Activated effector memory CD4-positive, alpha-beta T cell treated with anti-CD3 and anti-CD28 coated beads, Interleukin-2, amount 50 U/mL, for 16 hours (primary cell): ENCODE results near the gene SHLD1.
"Not testable (repeated sequence)": the region's sequence is repeated elsewhere in the genome, so short reads cannot be mapped to it uniquely, and the experiment has no call there.

Source experiments
- DNase-seq: peaks from one replicate; pipeline ENCODE4 v3.0.0-alpha.2; 2020

SHLD1 gene

DNA sequence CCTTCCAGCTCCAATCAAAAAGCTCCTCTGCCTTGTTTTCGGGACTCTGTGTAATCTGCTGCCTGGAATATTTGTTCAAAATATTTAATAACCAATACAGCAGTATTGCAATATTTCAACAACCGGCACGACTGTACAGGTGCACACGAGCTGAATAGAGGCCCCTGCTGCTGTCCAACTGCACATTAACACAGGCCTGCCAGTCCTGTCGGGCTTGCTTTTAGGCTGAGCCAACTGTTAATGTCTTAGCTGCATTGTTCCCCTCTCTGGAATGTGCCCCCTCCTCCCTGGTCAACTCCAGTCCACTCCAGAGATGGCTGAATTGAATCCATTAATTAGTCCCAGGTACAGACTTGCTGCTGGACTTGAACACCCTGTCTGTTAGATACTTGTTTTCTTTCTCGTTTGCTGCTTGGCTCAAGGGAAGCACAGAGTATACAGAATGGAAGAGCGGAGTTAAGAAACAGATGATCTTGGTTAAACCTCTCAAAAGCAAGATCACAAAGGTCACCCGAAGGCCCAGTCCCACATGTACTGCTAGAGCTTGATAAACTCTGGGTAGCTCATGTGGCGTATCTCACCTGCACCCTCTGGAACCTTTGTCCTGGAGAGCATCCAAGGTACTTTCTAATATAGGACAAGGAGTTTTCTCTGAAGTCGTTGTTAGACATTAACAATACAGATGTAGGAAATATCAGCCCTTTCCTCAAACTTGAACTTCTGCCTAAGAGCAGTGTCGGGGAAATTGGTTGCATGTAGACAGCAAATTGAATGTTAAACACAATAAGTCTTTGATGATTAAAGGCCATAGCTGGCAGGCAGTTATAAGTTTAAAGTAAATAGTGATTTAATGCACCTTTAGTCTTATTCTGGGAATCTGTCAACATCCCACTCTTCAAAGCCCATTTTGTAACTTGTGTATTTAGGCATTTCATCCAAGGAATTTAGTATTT is 31.9 kb downstream of the SHLD1 start:
- no peak for DNase-seq

GRCh38 chr20:5784735-5785134 is 34.5 kb downstream of the SHLD1 start:
- no peak for DNase-seq

DNA sequence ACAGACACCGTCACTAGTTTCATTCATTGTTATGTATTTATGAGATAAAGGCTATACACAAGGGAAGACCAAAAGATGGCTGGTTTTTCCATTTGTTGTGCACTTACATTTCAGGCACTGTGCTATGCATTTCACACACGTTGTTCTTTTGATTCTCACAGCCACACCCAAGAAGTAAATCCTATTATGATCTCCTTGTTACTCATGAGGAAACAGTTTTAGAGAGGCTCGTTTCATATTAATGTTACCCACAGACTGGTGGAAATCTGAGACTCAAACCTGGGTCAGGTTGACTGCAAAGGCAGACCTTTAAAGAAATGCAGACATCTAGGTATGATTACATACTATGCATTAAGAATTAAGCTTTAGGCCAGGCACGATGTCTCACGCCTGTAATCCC is 34.9 kb downstream of the SHLD1 start:
- DNase-seq: no peak

GRCh38 chr20:5786930-5787795 is 37.0 kb downstream of the SHLD1 start:
- DNase-seq: no peak

GRCh38 chr20:5787796-5788165 is 37.6 kb downstream of the SHLD1 start:
- DNase-seq: no peak

DNA sequence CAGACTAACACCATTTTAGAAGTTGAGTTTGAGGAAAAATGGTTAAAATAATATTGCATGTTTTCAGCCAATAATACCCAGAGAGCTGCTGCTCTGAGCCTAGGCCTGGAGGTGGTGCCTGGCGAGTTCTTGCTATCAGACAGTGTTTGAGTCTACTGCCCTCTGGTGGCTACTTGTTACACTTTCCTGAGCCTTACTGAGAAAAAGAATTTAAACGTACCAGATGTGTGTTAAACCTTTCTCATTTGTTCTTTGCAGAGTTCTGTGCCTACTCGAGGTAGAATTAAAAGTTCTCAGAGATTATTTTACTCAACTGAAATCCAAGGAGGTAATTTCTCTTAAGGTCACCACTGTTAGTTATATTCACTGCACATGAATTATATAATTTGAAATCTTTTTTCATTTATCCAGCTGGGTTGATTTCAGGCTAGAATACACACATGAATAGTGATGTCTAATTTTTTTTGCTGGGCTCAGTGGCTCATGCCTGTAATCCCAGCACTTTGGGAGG is 38.2 kb downstream of the SHLD1 start:
- DNase-seq: peak; percentile 85

DNA sequence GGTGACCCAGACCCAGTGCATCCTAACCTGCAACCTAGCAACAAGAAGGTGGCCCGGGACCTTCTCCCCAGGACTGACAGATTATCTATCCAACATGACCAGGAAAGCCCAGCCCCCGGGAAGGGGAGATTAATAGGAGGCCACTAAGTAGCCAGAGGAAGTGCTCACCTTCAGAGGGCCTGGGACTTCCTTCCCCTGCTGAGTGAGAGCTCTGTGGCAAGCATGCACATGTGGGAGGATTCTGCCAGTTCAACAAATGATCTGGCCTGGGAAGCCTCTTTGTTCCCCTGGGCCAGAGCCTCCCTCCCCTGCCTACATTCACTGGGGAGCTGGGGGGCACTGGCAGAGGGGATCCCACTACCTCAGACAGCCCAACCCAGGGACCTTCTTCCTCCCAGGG is 39.6 kb downstream of the SHLD1 start:
- DNase-seq: no peak

- no peak for DNase-seq
Observed at GRCh38 chr20:5793916-5794315, 43.7 kb downstream of the SHLD1 start.

DNA sequence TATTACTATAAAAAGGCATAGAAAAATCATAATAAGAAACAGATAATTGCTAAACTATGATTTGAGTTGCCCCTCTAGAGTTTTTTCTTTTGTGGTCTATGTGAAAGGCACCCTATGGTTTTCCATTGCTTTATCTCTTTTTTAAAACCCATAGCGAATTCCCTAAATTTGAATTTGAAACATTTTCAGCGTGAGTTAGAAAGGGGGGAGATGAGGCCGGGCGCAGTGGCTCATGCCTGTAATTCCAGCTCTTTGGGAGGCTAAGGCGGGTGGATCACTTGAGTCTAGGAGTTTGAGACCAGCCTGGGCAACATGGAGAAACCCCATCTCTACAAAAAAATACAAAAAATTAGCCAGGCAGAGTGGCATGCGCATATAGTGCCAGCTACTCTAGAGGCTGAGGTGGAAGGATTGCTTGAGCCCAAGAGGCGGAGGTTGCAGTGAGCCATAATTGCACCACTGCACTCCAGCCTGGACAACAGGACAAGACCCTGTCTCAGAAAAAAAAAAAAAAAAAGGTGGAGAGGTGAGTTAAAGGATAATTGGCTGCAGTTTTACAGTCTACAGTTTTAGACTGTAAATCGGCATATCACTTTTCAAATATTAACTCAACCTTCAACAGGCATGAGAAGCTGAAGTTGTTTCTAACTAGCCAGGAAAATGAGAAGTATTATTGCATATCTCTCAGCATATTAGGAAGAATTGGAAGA is 46.3 kb downstream of the SHLD1 start:
- DNase-seq: no peak

GRCh38 chr20:5797165-5797564 is 47.0 kb downstream of the SHLD1 start:
- no peak for DNase-seq

GRCh38 chr20:5797843-5798462 is 47.8 kb downstream of the SHLD1 start:
- DNase-seq: no peak

DNA sequence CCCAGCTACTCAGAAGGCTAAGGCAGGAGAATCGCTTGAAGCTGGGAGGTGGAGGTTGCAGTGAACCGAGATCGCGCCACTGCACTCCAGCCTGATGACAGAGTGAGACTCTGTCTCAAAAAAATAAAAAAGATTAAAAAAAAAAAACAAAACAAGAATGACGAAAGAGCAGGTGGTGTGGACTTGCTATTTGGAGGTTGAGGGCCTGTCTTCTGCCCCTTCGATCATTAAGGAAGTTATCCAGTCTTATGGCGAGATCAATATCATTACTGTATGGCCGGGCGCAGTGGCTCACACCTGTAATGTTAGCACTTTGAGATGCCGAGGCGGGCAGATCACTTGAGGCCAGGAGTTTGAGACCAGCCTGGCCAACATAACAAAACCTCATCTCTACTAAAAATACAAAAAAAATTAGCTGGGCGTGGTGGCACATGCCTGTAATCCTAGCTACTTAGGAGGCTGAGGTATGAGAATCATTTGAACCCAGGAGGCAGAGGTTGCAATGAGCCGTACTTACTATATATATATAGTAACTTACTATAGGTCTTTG is 53.6 kb downstream of the SHLD1 start:
- DNase-seq: not testable (repeated sequence)

GRCh38 chr20:5806457-5807263 is 56.5 kb downstream of the SHLD1 start:
- DNase-seq: no peak

DNA sequence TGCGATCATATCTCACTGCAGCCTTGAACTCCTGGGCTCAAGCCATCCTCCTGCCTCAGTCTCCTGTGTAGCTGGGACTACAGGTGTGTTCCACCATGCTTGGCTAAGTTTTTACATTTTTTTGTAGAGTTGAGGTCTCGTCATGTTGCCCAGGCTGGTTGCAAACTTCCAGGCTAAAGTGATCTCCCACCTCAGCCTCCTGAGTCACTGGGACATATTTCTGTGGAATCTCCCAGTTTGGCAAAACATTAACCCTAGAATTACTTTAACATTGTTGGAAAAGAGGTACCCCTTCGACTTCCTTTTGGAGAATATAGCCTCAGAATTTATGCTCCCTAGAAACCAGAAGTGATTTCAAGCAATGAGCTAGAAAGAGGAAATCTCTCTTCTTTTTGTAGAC is 57.2 kb downstream of the SHLD1 start:
- DNase-seq: no peak

GRCh38 chr20:5808901-5809300 is 58.7 kb downstream of the SHLD1 start:
- DNase-seq: no peak

DNA sequence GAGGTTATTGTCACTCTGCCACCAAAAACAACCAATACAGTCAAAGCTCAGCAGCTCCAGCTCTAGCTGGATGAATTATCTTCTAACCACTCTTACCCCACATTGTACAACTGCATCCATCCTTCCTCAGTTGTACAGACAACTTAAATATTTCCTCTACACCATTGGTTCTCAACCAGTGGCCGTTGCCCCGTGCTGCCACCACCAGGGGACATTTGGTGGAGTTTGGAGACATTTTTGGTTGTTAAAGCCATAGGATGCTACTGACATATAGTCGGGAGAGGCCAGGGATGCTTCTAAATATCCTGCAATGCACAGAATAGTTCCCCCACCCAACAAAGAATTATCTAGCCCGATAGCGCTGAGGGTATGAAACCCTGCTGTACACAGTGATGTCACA is 59.3 kb downstream of the SHLD1 start:
- DNase-seq: no peak

DNA sequence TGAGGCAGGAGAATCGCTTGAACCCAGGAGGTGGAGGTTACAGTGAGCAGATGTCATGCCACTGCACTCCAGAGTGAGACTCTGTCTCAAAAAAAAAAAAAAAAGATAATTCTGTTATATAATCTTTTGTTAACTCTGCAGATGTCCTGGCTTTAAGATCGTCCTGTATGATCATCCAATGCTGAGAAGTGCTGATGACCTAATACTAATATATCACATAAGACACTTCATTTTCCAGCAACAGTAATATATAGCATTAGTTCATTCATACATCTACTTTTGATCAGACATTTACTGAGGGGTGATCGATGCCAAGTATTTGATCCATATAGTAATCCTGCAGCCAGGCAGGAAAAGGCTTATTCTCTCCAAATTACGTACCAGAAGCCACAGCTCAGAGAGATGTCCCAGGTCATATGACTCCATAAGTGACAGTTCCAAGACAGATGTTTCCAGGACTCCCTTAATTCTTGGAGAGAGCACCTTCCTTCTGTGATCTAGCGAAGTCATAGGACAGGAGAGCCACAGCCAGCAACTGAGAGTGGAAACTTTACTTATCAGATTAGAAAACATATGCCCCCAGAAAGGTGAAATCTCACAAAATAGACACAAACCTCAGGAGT is 60.7 kb downstream of the SHLD1 start:
- no peak for DNase-seq

GRCh38 chr20:5811746-5812145 is 61.5 kb downstream of the SHLD1 start:
- no peak for DNase-seq

DNA sequence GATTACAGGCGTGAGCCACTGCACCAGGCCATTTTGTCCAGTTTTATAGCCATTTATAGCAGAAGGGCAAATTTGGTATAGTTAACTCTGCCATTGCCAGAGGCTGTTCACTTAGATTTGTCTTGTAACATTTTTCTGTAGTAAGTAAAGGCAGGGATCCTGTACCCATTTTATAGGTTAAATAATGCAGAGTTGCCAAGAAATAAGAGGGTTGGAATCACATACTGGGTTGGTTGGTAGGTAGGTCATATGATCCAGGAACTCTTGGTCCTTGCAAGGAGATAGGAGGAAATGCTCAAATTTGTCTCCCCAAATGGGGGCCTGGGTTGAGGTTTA is 68.1 kb downstream of the SHLD1 start:
- DNase-seq: no peak

GRCh38 chr20:5820738-5821137 is 70.5 kb downstream of the SHLD1 start:
- no peak for DNase-seq

GRCh38 chr20:5821627-5822215 is 71.5 kb downstream of the SHLD1 start:
- no peak for DNase-seq
